Measurements from ENCODE around the gene CD3G. TPM values are rescaled to one million over a fixed set of nuclear protein-coding genes. Genes with fewer than 3 reads are reported as not detected.

Gene CD3G
- polyA plus RNA-seq, 3 donors = 0.84 to 1.9 TPM; not detected in 1

- H3K9me3 Mint-ChIP-seq = no peaks in the 10 kb centered on the region
- H3K27ac Mint-ChIP-seq = no peak overlapping the region
- 100% methylated on average over 2 of the region's 4 CpGs for WGBS (ENCODE audit: insufficient coverage)
Observed at GRCh38 chr11:118370774-118371173, 26.6 kb downstream of the CD3G start.

DNA sequence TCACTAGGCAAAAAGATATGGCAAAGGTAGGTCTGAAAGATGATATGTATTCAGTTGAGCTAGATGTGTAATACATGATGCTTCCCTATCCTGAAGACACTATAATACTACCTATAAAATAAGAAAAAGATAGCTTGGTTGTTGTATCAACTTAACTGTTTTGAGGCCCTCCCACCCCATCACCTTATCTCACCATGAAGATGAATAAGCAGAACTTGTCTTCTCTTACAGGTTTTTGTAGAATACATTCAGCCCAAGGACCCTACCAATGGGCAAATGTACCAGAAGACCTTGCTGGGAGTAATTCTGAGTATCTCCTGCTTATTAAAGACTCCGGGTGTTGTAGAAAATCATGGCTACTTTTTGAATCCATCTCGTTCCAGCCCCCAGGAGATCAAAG, 29.1 kb downstream of the CD3G start:
- no peak overlapping the region for H3K9ac ChIP-seq (ENCODE audit: insufficient read depth, low read length, poor library complexity, severe bottlenecking)
- DNase-seq = no peak
- H3K36me3 Mint-ChIP-seq = peaks cover 93 to 100% of the 10 kb centered on the region in 2 donors
- H3K79me2 ChIP-seq (ENCODE audit: insufficient read depth, low read length) = no peaks in the 10 kb centered on the region
- H3K27me3 ChIP-seq (ENCODE audit: control insufficient read depth in 2 of 2, insufficient read depth in 2 of 2, low read length in 2 of 2) = no peaks in the 10 kb centered on the region
- WGBS (ENCODE audit: insufficient coverage) = 100% methylated on average over 1 of the region's 2 CpGs
- no peak overlapping the region for H3K4me2 ChIP-seq (replicated peaks; ENCODE audit: extremely low read depth, low read length, poor library complexity, severe bottlenecking)
- H2AFZ ChIP-seq (ENCODE audit: insufficient read depth, low read depth, low read length, poor library complexity, severe bottlenecking) = no peak overlapping the region
- no peaks in the 10 kb centered on the region for H3K9me3 Mint-ChIP-seq
- H3K27ac Mint-ChIP-seq = no peak overlapping the region
- peaks cover 96 to 100% of the 10 kb centered on the region in 2 donors for H3K36me3 ChIP-seq (replicated peaks in 1 of 2; ENCODE audit: control insufficient read depth in 1 of 2, insufficient read depth in 2 of 2, low read length in 2 of 2)
- no peak overlapping the region for H3K4me3 Mint-ChIP-seq
- H3K4me3 ChIP-seq (replicated peaks in 1 of 3; ENCODE audit: low read depth in 2 of 3, low read length in 3 of 3) = no peak overlapping the region
- H3K27me3 Mint-ChIP-seq (ENCODE audit: low read depth in 3 of 3) = no peaks in the 10 kb centered on the region
- intact Hi-C loops (cut with micrococcal nuclease) = no loop called here
- peaks cover 5% of the 10 kb centered on the region for H4K20me1 ChIP-seq (ENCODE audit: insufficient read depth, low read length)
- TF ChIP-seq, protein P1, sequence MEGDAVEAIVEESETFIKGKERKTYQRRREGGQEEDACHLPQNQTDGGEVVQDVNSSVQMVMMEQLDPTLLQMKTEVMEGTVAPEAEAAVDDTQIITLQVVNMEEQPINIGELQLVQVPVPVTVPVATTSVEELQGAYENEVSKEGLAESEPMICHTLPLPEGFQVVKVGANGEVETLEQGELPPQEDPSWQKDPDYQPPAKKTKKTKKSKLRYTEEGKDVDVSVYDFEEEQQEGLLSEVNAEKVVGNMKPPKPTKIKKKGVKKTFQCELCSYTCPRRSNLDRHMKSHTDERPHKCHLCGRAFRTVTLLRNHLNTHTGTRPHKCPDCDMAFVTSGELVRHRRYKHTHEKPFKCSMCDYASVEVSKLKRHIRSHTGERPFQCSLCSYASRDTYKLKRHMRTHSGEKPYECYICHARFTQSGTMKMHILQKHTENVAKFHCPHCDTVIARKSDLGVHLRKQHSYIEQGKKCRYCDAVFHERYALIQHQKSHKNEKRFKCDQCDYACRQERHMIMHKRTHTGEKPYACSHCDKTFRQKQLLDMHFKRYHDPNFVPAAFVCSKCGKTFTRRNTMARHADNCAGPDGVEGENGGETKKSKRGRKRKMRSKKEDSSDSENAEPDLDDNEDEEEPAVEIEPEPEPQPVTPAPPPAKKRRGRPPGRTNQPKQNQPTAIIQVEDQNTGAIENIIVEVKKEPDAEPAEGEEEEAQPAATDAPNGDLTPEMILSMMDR (IDR thresholded peaks at IDR 0.05) = no peak
- H3K27ac ChIP-seq (ENCODE audit: low read depth in 1 of 2, low read length in 2 of 2) = no peak overlapping the region
- H3K9me3 ChIP-seq (replicated peaks in 1 of 2; ENCODE audit: control insufficient read depth in 1 of 2, insufficient read depth in 1 of 2, low read length in 2 of 2) = no peaks in the 10 kb centered on the region
- no peaks in the 10 kb centered on the region for H3K4me1 ChIP-seq (ENCODE audit: control insufficient read depth in 1 of 2, insufficient read depth in 2 of 2, low read length in 2 of 2)
- H3K4me1 Mint-ChIP-seq = no peaks in the 10 kb centered on the region

More at GRCh38 chr11:118370774-118371173, 26.6 kb downstream of the CD3G start:
- Histone ChIP-seq H3K4me3 (replicated peaks in 1 of 3; ENCODE audit: low read depth in 2 of 3, low read length in 3 of 3) (no peak overlapping the region), H3K79me2 (ENCODE audit: insufficient read depth, low read length) (no peaks in the 10 kb centered on the region), H3K9ac (ENCODE audit: insufficient read depth, low read length, poor library complexity, severe bottlenecking) (no peak overlapping the region), H3K9me3 (replicated peaks in 1 of 2; ENCODE audit: control insufficient read depth in 1 of 2, insufficient read depth in 1 of 2, low read length in 2 of 2) (no peaks in the 10 kb centered on the region), H3K4me1 (ENCODE audit: control insufficient read depth in 1 of 2, insufficient read depth in 2 of 2, low read length in 2 of 2) (no peaks in the 10 kb centered on the region), H3K27ac (ENCODE audit: low read depth in 1 of 2, low read length in 2 of 2) (no peak overlapping the region), H3K36me3 (replicated peaks in 1 of 2; ENCODE audit: control insufficient read depth in 1 of 2, insufficient read depth in 2 of 2, low read length in 2 of 2) (peaks cover 94 to 100% of the 10 kb centered on the region in 2 donors), H2AFZ (ENCODE audit: insufficient read depth, low read depth, low read length, poor library complexity, severe bottlenecking) (no peak overlapping the region), H3K27me3 (ENCODE audit: control insufficient read depth in 2 of 2, insufficient read depth in 2 of 2, low read length in 2 of 2) (no peaks in the 10 kb centered on the region), H4K20me1 (ENCODE audit: insufficient read depth, low read length) (peaks cover 8% of the 10 kb centered on the region), H3K4me2 (replicated peaks; ENCODE audit: extremely low read depth, low read length, poor library complexity, severe bottlenecking) (no peak overlapping the region)
- DNase-seq = no peak
- TF ChIP-seq, protein P1 (IDR thresholded peaks at IDR 0.05) = no peak
- Mint-ChIP-seq H3K4me1 (no peaks in the 10 kb centered on the region), H3K27me3 (ENCODE audit: low read depth in 3 of 3) (no peaks in the 10 kb centered on the region), H3K36me3 (peaks cover 94 to 98% of the 10 kb centered on the region in 2 donors), H3K4me3 (no peak overlapping the region)
- intact Hi-C loops (cut with micrococcal nuclease) = no loop called here

Data from CD14-positive monocyte (primary cell).